C4-2B (cell line): ENCODE measurements around the gene C19orf73.

Experiments
- H3K27ac ChIP-seq: fragments of 450-650 bp; 2 replicates; pipeline ENCODE4 v1.5.1; 2017
- CTCF ChIP-seq: fragments of 450-650 bp; conservative IDR thresholded peaks from 2 replicates; pipeline ENCODE4 v1.5.1; 2017; ENCODE audit warnings: mild to moderate bottlenecking
- ZFX ChIP-seq: fragments of 450-650 bp; IDR thresholded peaks from 2 replicates; pipeline ENCODE4 v1.6.1; 2017

The C19orf73 gene

GRCh38 chr19:49118565-49119410, at the start of gene C19orf73:
C19orf73 (minus strand) TSS chr19:49119143; CDS start chr19:49119022, 121 bp downstream.
- TF ChIP-seq CTCF (no peak), ZFX (no peak)
- peak within 1 kb of the TSS; percentile 90 for H3K27ac ChIP-seq

- no peak overlapping the region for H3K27ac ChIP-seq
- TF ChIP-seq ZFX: no peak
- TF ChIP-seq CTCF: no peak
Measured at GRCh38 chr19:49168421-49168820, 49.5 kb upstream of the C19orf73 start.

- no peak overlapping the region for H3K27ac ChIP-seq
- TF ChIP-seq CTCF (no peak), ZFX (no peak)
Measured at GRCh38 chr19:49167857-49168409, 49.0 kb upstream of the C19orf73 start.

GRCh38 chr19:49165865-49166301, 46.9 kb upstream of the C19orf73 start:
- H3K27ac ChIP-seq: peak overlapping the region; percentile 98
- TF ChIP-seq ZFX (no peak), CTCF (no peak)

- H3K27ac ChIP-seq: peak overlapping the region; percentile 98
- TF ChIP-seq CTCF (no peak), ZFX (peak; percentile 91; the same call in 1 of the 2 replicates)
Measured at GRCh38 chr19:49165111-49165750, 46.3 kb upstream of the C19orf73 start.

- TF ChIP-seq ZFX: no peak
- no peak for TF ChIP-seq CTCF
- H3K27ac ChIP-seq: no peak overlapping the region
Measured at GRCh38 chr19:49161987-49162386, 43.0 kb upstream of the C19orf73 start.

GRCh38 chr19:49160450-49161189, 41.7 kb upstream of the C19orf73 start:
- TF ChIP-seq ZFX (no peak), CTCF (no peak)

More at GRCh38 chr19:49160450-49161189, 41.7 kb upstream of the C19orf73 start:
- no peak overlapping the region for H3K27ac ChIP-seq
